Measurements from ENCODE around the gene NCAPD3. TPM values are rescaled to one million over a fixed set of nuclear protein-coding genes. Genes with fewer than 3 reads are reported as not detected.

The NCAPD3 gene
- total RNA-seq, 1 experiment from 2014 or later = 52.2 TPM

DNA sequence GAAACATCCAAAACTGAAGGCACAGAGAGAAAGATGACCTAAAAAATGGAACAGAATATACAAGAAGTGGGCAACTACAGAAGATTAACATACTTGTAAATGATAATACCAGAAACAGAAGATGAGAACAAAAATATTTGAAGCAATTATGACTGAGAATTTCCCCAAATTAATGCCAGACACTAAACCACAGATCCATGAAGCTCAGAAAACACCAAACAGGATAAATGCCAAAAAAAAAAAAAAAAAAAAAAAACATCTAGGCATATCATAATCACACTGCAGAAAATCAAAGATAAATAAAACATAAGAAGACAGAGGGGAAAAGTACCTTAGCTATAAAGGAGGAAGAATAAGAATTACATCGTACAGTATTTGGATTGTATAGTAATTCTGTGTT, 89.6 kb downstream of the NCAPD3 start:
- H3K36me3 Mint-ChIP-seq (ENCODE audit: insufficient read depth in 1 of 3, low read depth in 3 of 3) = peaks cover 19 to 46% (median 43%) of the 10 kb centered on the region in 3 experiments

More for the DNA sequence above, 89.6 kb downstream of the NCAPD3 start:
- WGBS (ENCODE audit: extremely low coverage, insufficient read length, low lambda C conversion rate) = no CpG with 5 or more reads among the region's 1 CpG
- no peak overlapping the region for H2BK5ac ChIP-seq (ENCODE audit: insufficient read length, low read length)
- no peak overlapping the region for H2AFZ ChIP-seq (ENCODE audit: low read length)
- H2BK12ac ChIP-seq (ENCODE audit: insufficient read length, low read depth, low read length) = no peak overlapping the region
- Mint-ChIP-seq H3K27ac (no peak overlapping the region), H3K4me3 (no peak overlapping the region), H3K4me1 (peaks cover under 1 to 3% of the 10 kb centered on the region in 2 experiments; a peak in 3 of 4 replicates), H3K27me3 (ENCODE audit: low read depth) (no peaks in the 10 kb centered on the region; the same call in 1 of the 2 replicates), H3K9me3 (peaks cover 34 to 45% of the 10 kb centered on the region in 2 experiments)
- no peak overlapping the region for H2BK20ac ChIP-seq (ENCODE audit: low read depth, low read length, poor library complexity, severe bottlenecking)
- DNase-seq = no peak
- no peaks in the 10 kb centered on the region for H3K9me3 ChIP-seq (ENCODE audit: control insufficient read depth, low read depth, low read length)
- H2BK15ac ChIP-seq (ENCODE audit: low read depth, low read length) = no peak overlapping the region
- no peak overlapping the region for H3K56ac ChIP-seq (ENCODE audit: insufficient read length, low read depth, low read length)
- no peak overlapping the region for H3K23ac ChIP-seq (ENCODE audit: insufficient read length, low read depth, low read length)
- H4K91ac ChIP-seq (ENCODE audit: insufficient read length, low read depth, low read length) = no peak overlapping the region
- no peak overlapping the region for H3K9ac ChIP-seq (ENCODE audit: extremely low read depth, insufficient read length, low read length)
- H3K4me2 ChIP-seq (ENCODE audit: insufficient read depth, insufficient read length, low read length) = no peak overlapping the region
- no peaks in the 10 kb centered on the region for H3K27me3 ChIP-seq (ENCODE audit: insufficient read depth, low read length)
- no peak overlapping the region for H4K5ac ChIP-seq (ENCODE audit: insufficient read length, low read depth, low read length)
- H3K27ac ChIP-seq (ENCODE audit: insufficient read length, low read depth, low read length) = no peak overlapping the region
- H4K20me1 ChIP-seq (ENCODE audit: control insufficient read depth, insufficient read depth, insufficient read length) = no peaks in the 10 kb centered on the region
- H3K18ac ChIP-seq (ENCODE audit: insufficient read length, low read depth, low read length) = no peak overlapping the region
- no peak overlapping the region for H3K4ac ChIP-seq (ENCODE audit: low read depth, low read length)
- no peaks in the 10 kb centered on the region for H3K79me1 ChIP-seq (ENCODE audit: insufficient read depth, low read depth, low read length, poor library complexity, severe bottlenecking)
- H3K4me1 ChIP-seq (ENCODE audit: insufficient read depth, low read length) = no peaks in the 10 kb centered on the region
- no peak overlapping the region for H2AK5ac ChIP-seq (ENCODE audit: insufficient read length, low read length)
- H3K79me2 ChIP-seq (ENCODE audit: insufficient read depth, low read length) = peaks cover 2% of the 10 kb centered on the region; the same call in 1 of the 2 replicates
- no peak overlapping the region for H3T11ph ChIP-seq (ENCODE audit: low read length)
- no peaks in the 10 kb centered on the region for H3K23me2 ChIP-seq (ENCODE audit: insufficient read length, low read depth, low read length, poor library complexity, severe bottlenecking)
- no peak overlapping the region for H3K14ac ChIP-seq (ENCODE audit: insufficient read depth, low read length)
- no peak overlapping the region for H4K8ac ChIP-seq (replicated peaks; ENCODE audit: insufficient read length, low read depth, low read length)
- no peak overlapping the region for H2BK120ac ChIP-seq (ENCODE audit: low read depth, low read length, poor library complexity, severe bottlenecking)
- TF ChIP-seq, protein P1, sequence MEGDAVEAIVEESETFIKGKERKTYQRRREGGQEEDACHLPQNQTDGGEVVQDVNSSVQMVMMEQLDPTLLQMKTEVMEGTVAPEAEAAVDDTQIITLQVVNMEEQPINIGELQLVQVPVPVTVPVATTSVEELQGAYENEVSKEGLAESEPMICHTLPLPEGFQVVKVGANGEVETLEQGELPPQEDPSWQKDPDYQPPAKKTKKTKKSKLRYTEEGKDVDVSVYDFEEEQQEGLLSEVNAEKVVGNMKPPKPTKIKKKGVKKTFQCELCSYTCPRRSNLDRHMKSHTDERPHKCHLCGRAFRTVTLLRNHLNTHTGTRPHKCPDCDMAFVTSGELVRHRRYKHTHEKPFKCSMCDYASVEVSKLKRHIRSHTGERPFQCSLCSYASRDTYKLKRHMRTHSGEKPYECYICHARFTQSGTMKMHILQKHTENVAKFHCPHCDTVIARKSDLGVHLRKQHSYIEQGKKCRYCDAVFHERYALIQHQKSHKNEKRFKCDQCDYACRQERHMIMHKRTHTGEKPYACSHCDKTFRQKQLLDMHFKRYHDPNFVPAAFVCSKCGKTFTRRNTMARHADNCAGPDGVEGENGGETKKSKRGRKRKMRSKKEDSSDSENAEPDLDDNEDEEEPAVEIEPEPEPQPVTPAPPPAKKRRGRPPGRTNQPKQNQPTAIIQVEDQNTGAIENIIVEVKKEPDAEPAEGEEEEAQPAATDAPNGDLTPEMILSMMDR (conservative IDR thresholded peaks at IDR 0.05) = no peak
